ENCODE data around the gene EAPP.
"Not testable (repeated sequence)": the region's sequence is repeated elsewhere in the genome, so short reads cannot be mapped to it uniquely, and the experiment has no call there.

EAPP gene

GRCh38 chr14:34537677-34538009 lies 1.9 kb downstream of the EAPP start:
- no peak for DNase-seq

GRCh38 chr14:34536951-34537676 lies 2.4 kb downstream of the EAPP start:
- DNase-seq = no peak

GRCh38 chr14:34527591-34527990 lies 11.9 kb downstream of the EAPP start:
- no peak for DNase-seq

- DNase-seq = not testable (repeated sequence)
Measured at GRCh38 chr14:34524216-34524615, 15.3 kb downstream of the EAPP start.

GRCh38 chr14:34522496-34522895 lies 17.0 kb downstream of the EAPP start:
- DNase-seq = no peak

- not testable (repeated sequence) for DNase-seq
Measured at GRCh38 chr14:34521071-34521470, 18.4 kb downstream of the EAPP start.

- DNase-seq = not testable (repeated sequence)
Measured at GRCh38 chr14:34520304-34520970, 19.1 kb downstream of the EAPP start.

GRCh38 chr14:34507884-34508283 lies 31.6 kb downstream of the EAPP start:
- no peak for DNase-seq

GRCh38 chr14:34507459-34507858 lies 32.0 kb downstream of the EAPP start:
- DNase-seq = no peak

- not testable (repeated sequence) for DNase-seq
Measured at GRCh38 chr14:34505124-34505491, 34.4 kb downstream of the EAPP start.

GRCh38 chr14:34504027-34504426 lies 35.5 kb downstream of the EAPP start:
- not testable (repeated sequence) for DNase-seq

- no peak for DNase-seq
Measured at GRCh38 chr14:34502545-34503225, 36.8 kb downstream of the EAPP start.

GRCh38 chr14:34502001-34502400 lies 37.5 kb downstream of the EAPP start:
- DNase-seq = no peak

GRCh38 chr14:34501004-34501580 lies 38.4 kb downstream of the EAPP start:
- DNase-seq = no peak

GRCh38 chr14:34498684-34499412 lies 40.7 kb downstream of the EAPP start:
- DNase-seq = no peak

- no peak for DNase-seq
Measured at GRCh38 chr14:34496679-34497513, 42.6 kb downstream of the EAPP start.

GRCh38 chr14:34496007-34496678 lies 43.4 kb downstream of the EAPP start:
- no peak for DNase-seq

- no peak for DNase-seq
Measured at GRCh38 chr14:34489324-34489723, 50.2 kb downstream of the EAPP start.

- no peak for DNase-seq
Measured at GRCh38 chr14:34488528-34488927, 51.0 kb downstream of the EAPP start.

- no peak for DNase-seq
Measured at GRCh38 chr14:34484726-34485125, 54.8 kb downstream of the EAPP start.

- DNase-seq = no peak
Measured at GRCh38 chr14:34482463-34482862, 57.0 kb downstream of the EAPP start.

- DNase-seq = no peak
Measured at GRCh38 chr14:34479694-34480093, 59.8 kb downstream of the EAPP start.

Measured in activated CD4-positive, alpha-beta T cell treated with anti-CD3 and anti-CD28 coated beads for 48 hours (primary cell).